GM21367 (cell line): Measurements from ENCODE around the gene TMEM239.
"Not testable (repeated sequence)": the region's sequence is repeated elsewhere in the genome, so short reads cannot be mapped to it uniquely, and the experiment has no call there.

Experiments used
- ATAC-seq: cut with Tn5 transposase; IDR thresholded peaks from one replicate; pipeline ENCODE4 v1.9.1; 2021; ENCODE audit not compliant: unreplicated experiment

The TMEM239 gene

DNA sequence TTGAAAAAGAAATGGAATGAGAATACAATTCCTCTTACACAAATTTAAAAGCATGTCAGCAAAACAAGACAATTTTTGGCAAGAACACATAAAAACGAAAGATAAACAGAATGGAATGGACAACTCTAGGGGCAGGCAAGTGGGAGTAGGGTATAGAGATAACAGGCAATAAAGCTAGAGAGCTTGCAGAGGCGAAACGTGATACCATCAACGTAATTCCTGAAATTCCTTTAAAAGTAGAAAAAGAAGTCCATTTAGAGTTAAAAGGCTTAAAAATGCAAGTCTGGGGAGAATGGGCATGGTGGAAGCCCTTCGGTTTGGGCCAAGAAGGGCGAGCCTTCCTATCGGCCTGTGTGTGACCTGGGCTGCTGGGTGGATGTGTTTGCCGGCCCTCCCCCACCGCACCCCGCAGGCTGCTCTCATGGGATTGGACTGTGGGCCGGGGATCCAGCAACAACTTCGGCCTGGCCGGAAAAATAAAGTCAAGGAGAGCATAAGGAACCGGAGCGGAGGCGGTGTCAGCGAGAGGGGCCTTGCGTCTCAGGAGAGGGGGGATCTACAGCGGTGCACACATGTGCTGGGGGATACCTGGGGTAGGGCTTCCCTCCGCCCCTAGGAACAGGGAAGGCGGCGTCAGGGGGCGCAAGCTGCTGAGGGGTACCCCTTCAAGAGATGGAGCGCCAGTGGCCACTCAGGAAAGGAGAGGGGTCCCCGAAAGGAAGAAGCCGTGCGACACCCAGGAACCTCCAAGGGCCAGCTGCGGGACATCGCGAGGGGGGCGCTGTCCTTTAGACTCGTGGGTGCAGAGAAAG lies 4.1 kb downstream of the TMEM239 start:
- no peak for ATAC-seq

DNA sequence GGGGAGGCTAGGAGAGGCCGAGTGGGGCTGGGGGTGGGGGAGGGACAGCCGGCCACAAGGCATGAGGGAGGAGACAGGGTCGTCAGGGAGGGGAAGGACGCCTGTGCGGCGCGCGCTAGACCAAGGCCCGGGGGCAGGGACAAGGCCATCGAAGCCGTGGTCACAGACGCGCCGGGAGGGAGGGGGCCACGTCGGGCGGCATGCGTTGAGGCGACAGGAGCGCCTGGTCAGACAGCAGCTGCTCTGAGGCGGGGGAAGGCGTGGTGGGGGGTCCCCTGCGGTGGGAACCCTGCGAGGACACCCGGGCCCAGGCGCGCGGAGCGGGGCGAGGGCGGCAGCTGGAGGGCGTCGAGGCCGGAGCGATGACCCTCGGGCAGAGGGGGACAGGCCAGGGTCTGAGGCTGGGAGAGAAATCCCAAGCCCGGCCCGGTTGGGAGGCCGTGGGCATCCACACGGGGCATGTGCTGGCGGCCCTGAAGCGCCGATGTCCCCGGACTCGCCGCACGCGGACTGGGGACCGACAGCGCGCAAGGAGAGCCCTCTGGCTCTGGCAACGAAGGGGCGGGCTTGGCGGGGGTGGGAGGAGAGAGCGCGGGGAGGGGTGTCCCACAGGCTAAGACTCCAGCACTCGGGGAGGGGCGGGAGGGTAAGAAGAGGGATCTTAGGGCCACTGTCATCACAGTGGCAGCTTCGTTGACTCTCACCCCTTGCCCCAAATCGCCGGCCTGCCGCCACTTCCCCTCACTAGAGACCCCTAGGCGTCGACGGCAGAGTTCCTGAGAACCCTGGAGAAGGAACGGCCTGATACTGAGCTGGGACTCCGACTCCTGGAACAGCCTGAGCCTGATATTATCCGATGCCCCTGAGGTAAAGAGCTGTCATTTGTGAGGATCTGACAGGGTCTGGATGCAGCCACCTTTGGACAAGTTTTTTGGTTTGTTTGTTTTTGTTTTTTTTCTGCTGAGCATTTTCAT lies 5.0 kb downstream of the TMEM239 start:
- no peak for ATAC-seq

DNA sequence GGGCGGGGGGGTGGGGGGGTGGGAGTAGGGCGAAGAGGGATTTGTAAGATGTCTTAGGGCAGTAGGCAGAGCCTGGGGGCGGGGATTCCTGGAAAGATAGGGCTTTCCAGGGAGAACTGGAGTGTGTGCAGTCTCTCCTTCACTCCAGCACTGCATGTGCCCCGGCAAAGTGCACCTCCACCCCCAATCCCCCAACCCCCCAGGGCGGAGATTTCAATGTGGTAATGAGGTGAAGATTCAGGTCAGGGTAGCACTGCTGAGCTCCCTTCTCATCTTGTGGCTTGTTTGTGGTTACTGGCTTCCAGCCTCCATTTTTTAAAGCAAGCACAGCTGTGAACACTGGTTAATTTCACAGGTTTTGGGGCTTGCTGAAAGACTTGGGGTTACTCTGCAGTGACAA lies 5.9 kb downstream of the TMEM239 start:
- no peak for ATAC-seq

DNA sequence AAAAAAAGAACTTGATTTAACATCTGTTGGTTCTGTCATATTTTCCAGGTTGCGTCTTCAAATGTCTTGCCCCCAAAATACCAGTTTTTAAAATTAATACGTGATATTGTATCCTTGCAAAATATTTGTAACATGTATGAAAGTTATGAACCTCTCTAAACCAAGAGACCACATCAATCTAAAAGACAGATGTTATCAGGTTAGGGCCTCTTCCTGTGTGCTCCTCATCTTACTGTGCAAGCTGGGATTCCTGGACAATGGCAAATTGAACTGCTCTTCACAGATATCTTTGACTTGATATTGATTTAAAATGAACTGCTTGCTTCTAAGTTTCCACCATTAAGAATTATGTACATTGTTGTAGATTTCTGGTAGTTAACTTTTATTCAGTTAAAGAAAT lies 9.6 kb downstream of the TMEM239 start:
- no peak for ATAC-seq

DNA sequence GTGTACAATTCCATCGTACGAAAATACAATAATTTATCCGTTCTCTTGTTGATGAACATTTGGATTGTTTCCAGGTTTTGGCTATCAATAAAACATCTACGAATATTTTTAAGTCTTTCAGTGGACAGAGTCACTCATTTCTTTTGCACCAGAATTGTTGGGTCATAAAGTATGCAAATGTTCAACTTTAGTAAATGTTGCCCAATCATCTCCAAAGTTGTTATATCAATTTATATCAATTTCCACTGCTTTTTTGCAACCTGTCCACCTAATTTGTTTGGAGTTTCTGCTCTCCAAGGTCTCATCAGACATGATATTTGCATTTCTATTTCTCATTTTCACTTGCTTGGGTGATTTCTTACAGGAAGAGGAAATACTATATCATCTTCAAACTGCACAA lies 10.5 kb downstream of the TMEM239 start:
- ATAC-seq, result no peak

DNA sequence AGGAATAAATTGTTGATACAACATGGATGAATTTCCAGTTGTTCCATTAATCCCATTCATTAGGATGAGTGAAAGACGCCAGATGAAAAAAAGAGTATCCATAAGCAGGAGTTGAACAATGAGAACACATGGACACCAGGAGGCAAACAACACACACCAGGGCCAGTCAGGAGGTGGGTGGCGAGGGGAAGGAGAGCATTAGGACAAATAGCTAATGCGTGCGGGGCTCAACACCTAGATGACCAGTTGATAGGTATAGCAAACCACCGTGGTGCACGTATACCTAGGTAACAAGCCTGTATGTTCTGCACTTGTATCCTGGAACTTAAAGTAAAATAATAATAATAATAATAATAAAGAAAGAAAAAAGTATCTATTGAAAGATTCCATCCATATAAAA lies 13.2 kb downstream of the TMEM239 start:
- no peak for ATAC-seq

DNA sequence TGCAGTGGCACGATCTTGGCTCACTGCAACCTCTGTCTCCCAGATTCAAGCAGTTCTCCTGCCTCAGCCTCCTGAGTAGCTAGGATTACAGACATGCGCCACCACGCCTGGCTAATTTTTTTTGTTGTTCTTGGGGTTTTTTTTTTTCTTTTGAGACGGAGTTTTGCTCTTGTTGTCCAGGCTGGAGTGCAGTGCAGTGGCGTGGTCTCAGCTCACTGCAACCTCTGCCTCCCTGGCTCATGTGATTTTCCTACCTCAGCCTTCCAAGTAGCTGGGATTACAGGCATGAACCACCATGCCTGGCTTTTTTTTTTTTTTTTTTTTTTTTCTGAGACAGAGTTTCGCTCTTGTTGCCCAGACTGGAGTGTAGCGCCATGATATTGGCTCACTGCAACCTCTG lies 15.0 kb downstream of the TMEM239 start:
- not testable (repeated sequence) for ATAC-seq

DNA sequence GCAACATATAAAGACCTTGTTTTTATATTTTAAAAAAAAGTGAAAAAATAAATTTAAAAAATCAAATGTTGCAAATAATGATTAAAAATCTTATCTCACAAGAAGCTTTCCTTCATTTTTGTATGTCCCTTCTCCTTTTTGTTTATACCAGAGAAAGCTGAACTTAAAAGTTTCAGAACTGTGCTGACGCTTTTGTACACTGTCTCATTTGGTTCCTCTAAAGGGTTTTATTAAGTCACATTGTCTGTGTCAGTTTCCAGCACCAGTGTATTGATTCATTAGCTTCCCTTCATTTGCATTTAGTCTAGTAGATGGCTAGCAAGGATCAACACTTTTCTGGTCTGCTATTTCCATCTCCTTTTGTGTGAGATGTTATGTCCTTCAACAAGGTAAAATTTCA lies 17.6 kb downstream of the TMEM239 start:
- ATAC-seq, result no peak

DNA sequence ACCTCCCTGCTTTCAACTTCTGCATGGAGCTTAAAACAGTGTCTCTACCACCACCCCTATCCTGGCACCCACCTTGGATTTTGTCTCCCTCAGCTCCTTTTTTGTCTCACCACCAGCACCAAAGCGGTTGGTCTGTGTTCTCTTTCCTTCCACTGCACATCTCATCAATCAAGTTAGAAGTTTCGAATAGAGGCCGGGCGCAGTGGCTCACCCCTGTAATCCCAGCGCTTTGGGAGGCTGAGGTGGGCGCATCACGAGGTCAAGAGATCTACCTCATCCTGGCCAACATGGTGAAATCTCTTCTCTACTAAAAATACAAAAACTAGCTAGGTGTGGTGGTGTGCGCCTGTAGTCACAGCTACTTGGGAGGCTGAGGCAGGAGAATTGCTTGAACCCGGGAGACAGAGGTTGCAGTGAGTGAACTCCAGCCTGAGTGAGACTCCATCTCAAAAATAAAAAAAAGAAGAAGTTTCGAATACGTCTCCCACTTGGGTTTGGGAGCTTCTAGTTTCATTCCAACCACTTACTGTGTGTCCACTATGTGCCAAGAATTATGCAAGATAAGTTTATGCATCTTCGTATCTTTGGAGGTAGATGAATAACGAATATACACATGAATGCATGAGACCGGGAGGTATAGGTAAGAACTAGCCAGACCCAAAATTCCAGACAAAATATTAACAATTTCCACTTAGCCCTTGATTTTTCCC lies 18.4 kb downstream of the TMEM239 start:
- ATAC-seq, result no peak

DNA sequence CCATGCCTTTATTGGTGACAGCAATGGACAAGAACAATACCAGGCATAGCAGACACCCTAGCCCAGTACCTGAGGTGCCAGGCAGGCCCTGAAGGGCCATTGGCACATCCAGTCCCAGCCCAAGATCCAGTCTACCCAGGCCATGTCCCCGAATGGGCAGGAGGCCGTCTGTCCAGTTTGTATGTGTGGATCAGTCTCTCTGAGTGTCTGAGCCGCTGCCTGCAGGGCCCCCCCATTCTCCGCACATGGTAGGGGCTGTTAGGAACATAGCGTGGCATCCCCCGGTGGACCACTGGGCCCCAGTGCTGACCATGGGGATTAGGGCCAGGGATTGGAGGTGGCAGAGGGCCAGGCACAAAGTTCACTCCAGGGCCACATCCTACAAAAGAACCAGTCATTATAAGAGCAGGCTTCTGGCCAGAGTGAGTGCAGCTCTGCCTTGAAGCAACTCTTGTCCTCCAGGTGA lies 19.2 kb downstream of the TMEM239 start:
- no peak for ATAC-seq

DNA sequence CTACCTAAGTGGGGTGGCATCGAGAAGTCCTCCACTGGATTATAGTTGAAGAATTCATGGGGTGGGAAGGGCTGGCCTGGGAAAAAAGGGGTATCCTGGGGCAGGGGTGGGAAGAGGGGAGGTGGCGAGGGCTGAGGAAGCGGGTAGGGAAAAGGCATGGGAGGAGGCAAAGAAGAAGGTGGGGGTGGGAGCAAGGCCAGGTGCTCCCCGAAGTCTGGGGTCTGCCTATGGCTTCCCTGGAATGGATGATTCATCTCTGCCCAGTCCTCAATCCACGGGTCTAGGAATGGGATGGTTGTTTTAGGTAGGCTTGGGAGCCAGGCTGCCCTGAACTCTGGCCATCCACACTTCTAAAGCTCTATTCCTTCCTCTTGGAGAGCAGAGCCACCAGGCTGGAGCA lies 19.9 kb downstream of the TMEM239 start:
- no peak for ATAC-seq

DNA sequence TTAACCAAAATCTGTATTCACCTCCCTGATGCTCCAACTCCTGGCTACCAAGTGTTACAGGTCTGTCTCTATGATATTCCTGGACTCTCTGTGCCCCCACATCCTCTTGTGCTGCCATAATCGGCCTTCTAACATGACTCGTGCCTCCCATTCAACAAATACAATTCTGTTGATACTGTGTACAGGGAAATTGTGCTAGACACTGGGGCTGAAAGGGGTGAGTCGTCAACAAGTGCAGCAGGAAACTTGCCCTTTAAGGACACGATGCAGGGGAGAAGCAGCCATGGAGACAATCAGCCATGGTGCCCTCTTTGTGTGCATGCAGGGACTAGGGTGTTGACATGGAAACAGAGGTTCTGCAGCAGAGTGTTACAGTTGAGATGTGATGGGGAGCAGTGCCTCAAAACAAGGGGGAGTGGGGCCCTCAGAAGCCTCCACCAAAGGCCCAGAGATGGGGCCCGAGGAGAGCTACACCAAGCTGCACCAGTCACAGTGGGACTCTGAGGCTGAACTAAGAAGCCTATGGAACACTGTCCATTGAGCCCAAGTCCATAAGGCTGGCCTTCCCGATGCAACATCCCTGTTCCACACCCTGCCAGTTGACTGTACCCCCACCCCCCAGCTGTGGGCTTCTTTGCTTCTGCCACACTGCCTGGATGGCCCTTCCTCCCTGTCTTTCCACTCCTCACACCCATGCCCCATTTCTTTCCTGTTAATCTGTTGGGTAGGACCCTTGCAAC lies 21.2 kb downstream of the TMEM239 start:
- no peak for ATAC-seq

DNA sequence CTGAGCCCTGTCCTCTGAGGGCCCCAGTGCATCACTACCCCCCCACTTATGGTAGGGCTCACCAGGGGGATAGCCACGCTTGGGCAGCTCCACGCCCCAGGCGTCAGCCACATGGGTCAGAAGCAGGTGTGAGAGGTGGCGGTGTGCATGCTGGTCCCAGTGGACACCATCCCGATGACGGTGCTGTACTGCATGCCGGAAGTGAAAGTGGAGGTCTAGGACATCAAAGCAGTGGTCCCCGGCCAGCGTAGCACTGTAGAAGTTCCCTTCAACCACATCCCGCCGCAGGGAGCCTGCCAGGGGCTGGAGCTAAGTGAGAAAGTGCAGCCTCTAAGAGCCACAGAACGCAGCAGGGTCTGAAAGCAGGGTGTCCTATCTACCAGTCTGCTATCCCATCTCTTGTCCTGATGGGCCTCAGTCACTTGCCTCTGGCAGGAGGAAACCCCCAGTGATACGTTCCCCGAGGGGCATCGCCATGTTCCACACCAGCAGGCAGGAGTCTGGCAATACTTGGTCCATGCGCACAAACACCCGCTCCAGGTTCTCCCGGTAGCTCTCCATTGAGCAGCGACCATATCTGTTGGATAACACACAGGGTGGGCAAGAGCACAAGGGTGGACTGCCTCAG lies 22.1 kb downstream of the TMEM239 start:
- no peak for ATAC-seq

DNA sequence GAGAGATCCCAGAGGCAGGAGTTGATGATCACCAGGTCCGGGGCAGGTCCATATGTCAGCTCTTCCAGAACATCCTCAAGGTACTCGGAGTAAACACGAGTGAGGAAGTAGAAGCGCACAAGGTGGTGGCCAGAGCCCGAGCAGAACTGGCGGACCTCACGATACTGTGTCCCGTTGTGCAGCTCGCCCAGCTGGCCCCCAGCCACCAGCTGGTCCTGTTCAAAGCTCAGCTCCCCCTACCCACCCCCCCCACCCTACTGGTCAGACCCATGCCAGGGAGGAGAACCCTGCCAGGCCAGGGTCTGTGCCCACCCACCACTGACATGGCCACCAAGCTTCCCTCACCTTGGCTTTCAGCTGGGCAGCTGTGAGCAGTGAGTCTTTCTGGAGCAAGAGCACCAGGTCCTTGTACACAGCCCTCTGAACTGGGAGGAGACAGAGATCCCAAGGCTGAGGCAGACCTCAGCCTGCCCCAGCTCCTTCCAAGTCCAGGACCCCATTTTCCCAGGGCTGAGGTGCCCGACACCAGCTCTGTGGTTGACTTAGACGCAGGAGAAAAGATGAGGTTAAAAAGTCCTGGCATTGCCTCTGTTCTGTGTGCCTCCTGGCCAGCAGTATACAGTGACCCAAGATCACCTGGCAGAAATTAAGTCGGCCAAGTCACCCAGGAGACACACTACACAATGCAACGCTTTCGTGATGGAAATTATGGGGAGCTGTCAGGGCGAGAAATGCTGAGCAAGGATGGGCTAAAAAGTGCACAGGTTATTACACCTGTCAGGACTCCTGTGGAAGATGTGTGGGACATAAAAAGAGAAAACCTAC lies 22.9 kb downstream of the TMEM239 start:
- no peak for ATAC-seq

DNA sequence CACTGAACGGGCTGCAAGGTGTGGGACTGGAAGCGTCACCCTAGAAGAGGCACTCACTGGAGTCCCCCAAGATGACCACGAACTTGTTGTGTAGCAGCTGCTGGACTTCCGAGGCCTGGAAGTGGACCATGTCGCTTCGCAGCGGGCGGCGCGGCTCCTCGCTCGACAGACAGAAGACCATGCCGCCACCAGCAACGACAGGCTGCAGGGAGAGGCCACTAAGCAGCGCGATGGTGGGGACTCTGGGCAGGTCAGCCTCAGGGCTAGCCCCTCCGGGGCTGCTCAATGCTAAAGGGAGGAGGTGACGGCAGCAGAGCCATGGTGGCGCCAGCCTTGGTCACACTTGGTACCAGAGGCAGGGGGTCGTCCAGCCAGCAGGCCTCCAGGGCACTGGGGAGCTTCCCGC lies 23.6 kb downstream of the TMEM239 start:
- ATAC-seq, result no peak

DNA sequence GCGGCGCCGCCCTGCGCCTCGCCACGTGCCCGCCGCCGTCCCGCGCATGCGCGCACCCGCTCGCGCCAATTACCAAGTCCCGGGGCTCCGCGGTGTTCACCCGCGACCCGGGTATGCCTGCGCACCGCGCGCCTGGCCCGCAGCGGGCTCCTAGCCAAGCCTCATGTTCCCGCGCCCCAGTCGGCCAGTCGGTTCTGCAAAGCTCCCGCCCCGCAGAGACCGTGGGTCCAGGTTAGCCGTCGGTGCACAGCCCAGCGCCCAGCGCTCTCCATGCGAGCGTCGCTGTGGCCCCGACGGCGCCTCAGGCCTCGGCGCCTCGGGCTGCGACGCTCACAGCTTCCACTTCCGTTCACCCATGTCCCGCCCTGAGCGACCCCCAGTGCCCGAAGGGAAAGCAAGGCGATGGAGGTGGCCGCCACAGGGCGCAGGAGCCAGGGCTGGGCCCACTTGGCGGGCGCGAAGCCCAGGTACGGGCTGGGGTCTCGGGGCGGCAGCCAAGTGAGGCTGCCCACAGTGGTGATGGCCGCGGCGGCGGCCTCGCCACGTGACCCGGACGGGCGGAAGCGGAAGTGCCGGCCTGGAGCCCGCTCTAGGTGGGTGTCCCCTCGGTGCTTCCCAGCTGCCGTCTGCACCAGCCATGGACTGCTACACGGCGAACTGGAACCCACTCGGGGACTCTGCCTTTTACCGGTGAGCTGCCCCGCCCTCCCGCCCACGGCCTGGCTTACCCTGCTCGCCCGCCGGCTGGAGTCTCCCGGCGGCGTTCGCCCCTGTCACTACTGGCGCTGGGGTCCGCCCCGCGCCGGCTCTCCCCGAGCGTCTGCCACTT lies 24.2 kb downstream of the TMEM239 start, which contains the start of the genes PCED1A and VPS16:
Gene PCED1A (minus strand): TSS at position 518 of the 829 bp plus-strand sequence. CDS start 743 bp downstream, outside the sequence.
Gene VPS16 (plus strand): TSS at position 608 of the 829 bp plus-strand sequence. CDS start 30 bp downstream, at position 638.
- ATAC-seq, result peak; percentile 93

DNA sequence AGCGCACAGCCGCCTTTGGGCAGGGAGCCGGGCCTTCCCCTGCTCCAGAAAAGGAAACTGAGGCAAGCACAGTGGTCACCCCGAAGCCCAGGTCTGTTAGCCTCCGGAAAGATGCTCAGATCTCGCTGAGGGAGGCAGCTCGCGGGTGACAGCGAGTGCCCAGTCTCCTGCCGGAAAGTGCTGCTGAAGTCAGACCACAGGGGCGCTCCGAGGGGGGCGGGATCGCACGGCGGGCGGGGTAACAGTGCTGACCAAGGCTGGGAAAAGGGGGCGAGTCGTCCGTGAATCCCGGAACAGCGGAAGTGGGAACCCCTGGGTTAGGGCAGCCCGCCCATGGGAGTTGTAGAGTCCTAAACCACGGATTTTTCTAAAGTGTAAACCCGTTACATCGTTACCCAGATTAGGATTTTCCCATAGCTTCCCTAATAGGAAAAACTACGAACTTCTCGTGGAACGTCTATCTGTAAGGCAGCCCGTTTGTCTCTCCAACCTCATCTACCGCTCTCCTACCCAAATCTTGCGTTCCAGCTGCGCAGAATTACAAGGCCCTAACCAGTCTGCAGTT lies 24.9 kb downstream of the TMEM239 start:
- no peak for ATAC-seq

DNA sequence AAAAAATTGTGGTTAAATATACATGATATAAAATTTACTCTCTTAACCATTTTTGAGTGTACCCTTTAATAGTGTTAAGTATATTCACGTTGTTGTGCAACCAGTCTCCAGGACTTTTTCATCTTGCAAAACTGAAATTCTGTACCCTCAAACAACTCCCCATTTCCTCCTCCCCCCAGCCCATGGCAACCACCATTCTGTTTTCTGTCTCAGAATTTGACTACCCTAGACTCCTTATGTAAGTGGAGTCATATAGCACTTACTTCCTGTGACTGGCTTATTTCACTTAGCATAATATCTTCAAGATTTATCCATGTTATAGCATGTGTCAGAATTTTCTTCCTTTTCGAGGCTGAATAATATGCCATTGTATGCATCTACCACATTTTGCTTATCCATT lies 29.4 kb downstream of the TMEM239 start:
- no peak for ATAC-seq
